Lower leg skin (tissue), 3 donors: ENCODE measurements around the gene B3GALT4.

Experiments used
- POLR2A ChIP-seq, 2 donors: fragments of 450-650 bp; IDR thresholded peaks; one replicate each; pipeline ENCODE4 v1.6.1; 2016 to 2017; ENCODE audit warnings: antibody characterized with exemption in 2 of 2, mild to moderate bottlenecking in 1 of 2, moderate library complexity in 1 of 2
- TF ChIP-seq, protein P1 (sequence below), 3 donors: fragments of 450-650 bp; IDR thresholded peaks; one replicate each; pipeline ENCODE4 v1.5.1; 2016; ENCODE audit warnings: antibody characterized with exemption in 3 of 3, mild to moderate bottlenecking in 3 of 3, moderate library complexity in 2 of 3

GRCh38 chr6:33288921-33289783 is 12.2 kb downstream of the B3GALT4 start, which contains the start of the genes PFDN6 and WDR46:
- TF ChIP-seq, protein P1, sequence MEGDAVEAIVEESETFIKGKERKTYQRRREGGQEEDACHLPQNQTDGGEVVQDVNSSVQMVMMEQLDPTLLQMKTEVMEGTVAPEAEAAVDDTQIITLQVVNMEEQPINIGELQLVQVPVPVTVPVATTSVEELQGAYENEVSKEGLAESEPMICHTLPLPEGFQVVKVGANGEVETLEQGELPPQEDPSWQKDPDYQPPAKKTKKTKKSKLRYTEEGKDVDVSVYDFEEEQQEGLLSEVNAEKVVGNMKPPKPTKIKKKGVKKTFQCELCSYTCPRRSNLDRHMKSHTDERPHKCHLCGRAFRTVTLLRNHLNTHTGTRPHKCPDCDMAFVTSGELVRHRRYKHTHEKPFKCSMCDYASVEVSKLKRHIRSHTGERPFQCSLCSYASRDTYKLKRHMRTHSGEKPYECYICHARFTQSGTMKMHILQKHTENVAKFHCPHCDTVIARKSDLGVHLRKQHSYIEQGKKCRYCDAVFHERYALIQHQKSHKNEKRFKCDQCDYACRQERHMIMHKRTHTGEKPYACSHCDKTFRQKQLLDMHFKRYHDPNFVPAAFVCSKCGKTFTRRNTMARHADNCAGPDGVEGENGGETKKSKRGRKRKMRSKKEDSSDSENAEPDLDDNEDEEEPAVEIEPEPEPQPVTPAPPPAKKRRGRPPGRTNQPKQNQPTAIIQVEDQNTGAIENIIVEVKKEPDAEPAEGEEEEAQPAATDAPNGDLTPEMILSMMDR (IDR thresholded peaks at IDR 0.05): no peak
- TF ChIP-seq POLR2A (IDR thresholded peaks at IDR 0.05): no peak
